ENCODE data around the gene LGR5.

The LGR5 gene

GRCh38 chr12:71439613-71440344 lies at the start of gene LGR5:
LGR5 (plus strand) TSS chr12:71439798; CDS start chr12:71440081, 283 bp downstream.
- peak; percentile 47 for DNase-seq

- DNase-seq: peak; percentile 42
Observed at GRCh38 chr12:71392521-71393145, 47.0 kb upstream of the LGR5 start.

GRCh38 chr12:71393625-71394024 lies 46.0 kb upstream of the LGR5 start:
- DNase-seq: no peak

- no peak for DNase-seq
Observed at GRCh38 chr12:71397433-71397954, 42.1 kb upstream of the LGR5 start.

GRCh38 chr12:71399197-71399596 lies 40.4 kb upstream of the LGR5 start:
- DNase-seq: no peak

- no peak for DNase-seq
Observed at GRCh38 chr12:71400481-71400880, 39.1 kb upstream of the LGR5 start.

- no peak for DNase-seq
Observed at GRCh38 chr12:71405884-71406283, 33.7 kb upstream of the LGR5 start.

- DNase-seq: no peak
Observed at GRCh38 chr12:71407732-71408131, 31.9 kb upstream of the LGR5 start.

GRCh38 chr12:71410844-71411243 lies 28.8 kb upstream of the LGR5 start:
- no peak for DNase-seq

GRCh38 chr12:71411635-71412034 lies 28.0 kb upstream of the LGR5 start:
- DNase-seq: no peak

- peak; percentile 11 for DNase-seq
Observed at GRCh38 chr12:71415336-71416231, 24.0 kb upstream of the LGR5 start.

- no peak for DNase-seq
Observed at GRCh38 chr12:71417181-71417580, 22.4 kb upstream of the LGR5 start.

- no peak for DNase-seq
Observed at GRCh38 chr12:71420775-71421406, 18.7 kb upstream of the LGR5 start.

GRCh38 chr12:71425568-71426299 lies 13.9 kb upstream of the LGR5 start:
- no peak for DNase-seq

- DNase-seq: no peak
Observed at GRCh38 chr12:71426300-71427047, 13.1 kb upstream of the LGR5 start.

GRCh38 chr12:71430756-71431155 lies 8.8 kb upstream of the LGR5 start:
- DNase-seq: no peak

- DNase-seq: no peak
Observed at GRCh38 chr12:71431991-71432390, 7.6 kb upstream of the LGR5 start.

- DNase-seq: no peak
Observed at GRCh38 chr12:71432936-71433335, 6.7 kb upstream of the LGR5 start.

GRCh38 chr12:71436696-71437095 lies 2.9 kb upstream of the LGR5 start:
- DNase-seq: no peak

GRCh38 chr12:71438670-71439361 lies 782 bp upstream of the LGR5 start:
- DNase-seq: no peak

GRCh38 chr12:71439362-71439612 lies 311 bp upstream of the LGR5 start:
- DNase-seq: no peak
